ENCODE measurements around the gene IRF4.

DNA sequence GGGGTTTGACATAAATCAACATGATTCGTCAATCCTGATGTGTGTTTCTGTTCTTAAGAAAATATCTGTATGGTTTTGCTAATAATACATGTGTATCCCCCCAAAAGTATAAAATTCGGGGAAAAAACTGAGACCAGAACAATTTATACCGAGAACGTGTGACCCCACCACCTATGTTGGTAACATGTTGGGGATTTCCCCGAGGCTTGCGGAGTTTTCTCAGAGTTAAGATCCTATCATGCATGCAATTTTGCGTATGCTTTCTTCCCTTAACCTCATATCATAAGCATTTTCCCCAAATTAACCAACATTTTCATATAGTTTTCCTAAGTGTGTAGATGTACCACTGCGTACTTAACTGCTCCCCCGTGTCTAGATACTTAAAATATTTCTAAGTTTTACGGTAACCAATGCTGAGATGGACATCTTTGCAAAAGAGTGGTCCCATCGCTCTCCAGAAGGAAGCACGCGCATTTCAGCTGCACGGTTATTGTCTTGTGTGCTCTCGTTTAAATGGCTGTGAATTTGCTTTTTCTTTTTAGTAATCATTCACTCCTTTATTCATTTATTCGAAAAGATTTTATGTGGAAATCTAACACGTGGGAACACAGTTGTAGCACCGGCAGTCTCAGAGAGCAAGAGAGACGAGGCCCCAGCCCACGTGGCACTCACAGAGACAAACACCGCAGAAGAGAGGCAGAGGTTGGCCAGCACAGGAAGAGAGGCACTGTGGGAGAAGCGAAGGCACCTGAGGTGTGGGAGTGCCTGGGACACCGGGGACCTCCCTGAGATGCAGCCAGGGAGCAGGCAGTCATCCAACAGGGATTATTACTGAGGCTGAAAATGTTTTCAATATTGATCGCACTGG lies 13.2 kb upstream of the IRF4 start:
- TF ChIP-seq POLR2A (IDR thresholded peaks at IDR 0.05) (no peak), CTCF (IDR thresholded peaks at IDR 0.05) (no peak)

All from testis (tissue), 2 donors.